ENCODE measurements around the gene CEACAM5.
"Not testable (repeated sequence)": the region's sequence is repeated elsewhere in the genome, so short reads cannot be mapped to it uniquely, and the experiment has no call there.

Gene CEACAM5

GRCh38 chr19:41700381-41701195 lies 7.8 kb upstream of the CEACAM5 start:
- DNase-seq (ENCODE audit: low read depth in 2 of 2) = no peak

GRCh38 chr19:41701401-41702075 lies 6.9 kb upstream of the CEACAM5 start:
- no peak for DNase-seq (ENCODE audit: low read depth in 2 of 2)

DNA sequence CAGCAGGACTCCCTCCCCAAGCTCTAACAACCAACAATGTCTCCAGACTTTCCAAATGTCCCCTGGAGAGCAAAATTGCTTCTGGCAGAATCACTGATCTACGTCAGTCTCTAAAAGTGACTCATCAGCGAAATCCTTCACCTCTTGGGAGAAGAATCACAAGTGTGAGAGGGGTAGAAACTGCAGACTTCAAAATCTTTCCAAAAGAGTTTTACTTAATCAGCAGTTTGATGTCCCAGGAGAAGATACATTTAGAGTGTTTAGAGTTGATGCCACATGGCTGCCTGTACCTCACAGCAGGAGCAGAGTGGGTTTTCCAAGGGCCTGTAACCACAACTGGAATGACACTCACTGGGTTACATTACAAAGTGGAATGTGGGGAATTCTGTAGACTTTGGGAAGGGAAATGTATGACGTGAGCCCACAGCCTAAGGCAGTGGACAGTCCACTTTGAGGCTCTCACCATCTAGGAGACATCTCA lies 6.2 kb upstream of the CEACAM5 start:
- DNase-seq (ENCODE audit: low read depth in 2 of 2) = no peak

GRCh38 chr19:41703602-41704293 lies 4.7 kb upstream of the CEACAM5 start:
- DNase-seq (ENCODE audit: low read depth in 2 of 2) = no peak

DNA sequence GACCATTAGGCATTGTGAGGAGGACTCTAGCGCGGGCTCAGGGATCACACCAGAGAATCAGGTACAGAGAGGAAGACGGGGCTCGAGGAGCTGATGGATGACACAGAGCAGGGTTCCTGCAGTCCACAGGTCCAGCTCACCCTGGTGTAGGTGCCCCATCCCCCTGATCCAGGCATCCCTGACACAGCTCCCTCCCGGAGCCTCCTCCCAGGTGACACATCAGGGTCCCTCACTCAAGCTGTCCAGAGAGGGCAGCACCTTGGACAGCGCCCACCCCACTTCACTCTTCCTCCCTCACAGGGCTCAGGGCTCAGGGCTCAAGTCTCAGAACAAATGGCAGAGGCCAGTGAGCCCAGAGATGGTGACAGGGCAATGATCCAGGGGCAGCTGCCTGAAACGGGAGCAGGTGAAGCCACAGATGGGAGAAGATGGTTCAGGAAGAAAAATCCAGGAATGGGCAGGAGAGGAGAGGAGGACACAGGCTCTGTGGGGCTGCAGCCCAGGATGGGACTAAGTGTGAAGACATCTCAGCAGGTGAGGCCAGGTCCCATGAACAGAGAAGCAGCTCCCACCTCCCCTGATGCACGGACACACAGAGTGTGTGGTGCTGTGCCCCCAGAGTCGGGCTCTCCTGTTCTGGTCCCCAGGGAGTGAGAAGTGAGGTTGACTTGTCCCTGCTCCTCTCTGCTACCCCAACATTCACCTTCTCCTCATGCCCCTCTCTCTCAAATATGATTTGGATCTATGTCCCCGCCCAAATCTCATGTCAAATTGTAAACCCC lies 2.8 kb upstream of the CEACAM5 start:
- DNase-seq (ENCODE audit: low read depth in 2 of 2) = peak in 1 of 2 donors; percentile 16

GRCh38 chr19:41706741-41707501 lies 1.5 kb upstream of the CEACAM5 start:
- DNase-seq (ENCODE audit: low read depth in 2 of 2) = peak; percentile 52 to 60

GRCh38 chr19:41707502-41707812 lies 969 bp upstream of the CEACAM5 start:
- no peak for DNase-seq (ENCODE audit: low read depth in 2 of 2)

GRCh38 chr19:41707871-41708371 lies 505 bp upstream of the CEACAM5 start:
- no peak for DNase-seq (ENCODE audit: low read depth in 2 of 2)

DNA sequence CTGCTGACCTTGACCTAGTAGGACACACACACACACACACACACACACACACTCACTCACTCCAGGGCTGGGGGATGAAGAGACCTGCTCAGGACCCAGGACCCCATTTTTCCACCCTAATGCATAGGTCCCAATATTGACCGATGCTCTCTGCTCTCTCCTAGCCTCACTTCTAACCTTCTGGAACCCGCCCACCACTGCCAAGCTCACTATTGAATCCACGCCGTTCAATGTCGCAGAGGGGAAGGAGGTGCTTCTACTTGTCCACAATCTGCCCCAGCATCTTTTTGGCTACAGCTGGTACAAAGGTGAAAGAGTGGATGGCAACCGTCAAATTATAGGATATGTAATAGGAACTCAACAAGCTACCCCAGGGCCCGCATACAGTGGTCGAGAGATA lies 1.1 kb downstream of the CEACAM5 start:
- not testable (repeated sequence) for DNase-seq (ENCODE audit: low read depth in 2 of 2)

- no peak for DNase-seq (ENCODE audit: low read depth in 2 of 2)
Measured at GRCh38 chr19:41709951-41710645, 1.7 kb downstream of the CEACAM5 start.

- DNase-seq (ENCODE audit: low read depth in 2 of 2) = no peak
Measured at GRCh38 chr19:41711376-41712261, 3.2 kb downstream of the CEACAM5 start.

DNA sequence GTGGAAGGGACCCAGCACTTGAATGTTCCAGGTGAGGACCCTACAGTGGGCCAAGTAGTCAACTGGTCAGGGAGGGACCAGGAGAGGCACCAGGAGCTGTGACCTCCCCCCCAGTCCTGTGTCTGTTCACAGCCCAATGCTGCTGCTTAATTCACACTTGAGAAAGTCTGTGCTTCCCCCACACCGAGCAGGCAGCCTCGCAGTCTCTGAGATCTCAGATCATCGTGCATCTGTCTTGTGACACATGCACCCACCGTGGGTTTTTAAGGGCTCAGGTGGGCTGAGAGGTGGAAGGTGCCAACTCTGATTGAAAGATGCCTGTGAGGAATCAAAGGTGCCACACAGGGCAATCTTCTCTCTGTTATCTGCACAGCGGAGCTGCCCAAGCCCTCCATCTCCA lies 6.2 kb downstream of the CEACAM5 start:
- no peak for DNase-seq (ENCODE audit: low read depth in 2 of 2)

DNA sequence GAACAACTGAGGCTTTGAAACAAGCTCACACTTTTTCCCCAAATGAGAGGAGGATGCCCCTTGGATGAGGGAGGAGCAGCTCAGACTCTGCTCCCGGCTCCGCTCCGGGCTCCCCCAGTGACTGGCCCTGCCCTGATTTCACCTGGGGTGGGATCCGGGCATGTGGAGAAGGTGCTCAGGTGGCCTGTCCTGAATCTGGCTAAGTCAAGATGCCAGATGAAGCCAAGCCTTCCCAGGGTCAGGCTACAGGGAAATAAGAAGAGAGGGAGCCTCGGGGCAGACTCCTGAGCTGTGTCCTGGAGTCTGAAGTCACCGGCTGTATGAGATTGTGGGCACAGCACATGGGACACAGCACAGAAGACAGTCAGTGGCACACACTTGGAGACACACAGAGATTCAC lies 10.3 kb downstream of the CEACAM5 start:
- DNase-seq (ENCODE audit: low read depth in 2 of 2) = no peak

DNA sequence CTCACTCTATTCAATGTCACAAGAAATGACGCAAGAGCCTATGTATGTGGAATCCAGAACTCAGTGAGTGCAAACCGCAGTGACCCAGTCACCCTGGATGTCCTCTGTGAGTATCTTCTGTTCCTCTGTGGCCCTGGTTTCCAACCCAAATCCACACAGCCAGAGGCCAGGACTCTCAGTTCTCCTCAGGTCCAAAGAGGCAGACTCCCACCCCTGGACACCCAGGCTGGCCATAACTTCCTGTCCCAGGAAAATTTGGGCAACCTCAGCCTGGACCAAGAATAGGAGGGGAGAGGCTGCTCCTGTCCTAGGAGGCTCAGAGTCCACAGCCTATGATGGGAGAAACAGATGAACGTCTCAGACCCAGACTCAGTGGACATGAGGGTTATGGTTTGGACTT lies 11.7 kb downstream of the CEACAM5 start:
- DNase-seq (ENCODE audit: low read depth in 2 of 2) = no peak

GRCh38 chr19:41726493-41726892 lies 18.1 kb downstream of the CEACAM5 start:
- DNase-seq (ENCODE audit: low read depth in 2 of 2) = no peak

GRCh38 chr19:41734156-41734555 lies 25.7 kb downstream of the CEACAM5 start:
- no peak for DNase-seq (ENCODE audit: low read depth in 2 of 2)

GRCh38 chr19:41734585-41734984 lies 26.2 kb downstream of the CEACAM5 start:
- DNase-seq (ENCODE audit: low read depth in 2 of 2) = no peak

GRCh38 chr19:41735071-41735600 lies 26.7 kb downstream of the CEACAM5 start:
- DNase-seq (ENCODE audit: low read depth in 2 of 2) = no peak

GRCh38 chr19:41739361-41739760 lies 30.9 kb downstream of the CEACAM5 start:
- no peak for DNase-seq (ENCODE audit: low read depth in 2 of 2)
